Gastrocnemius medialis (tissue), 4 donors: Measurements from ENCODE around the gene FREM2.

ENCODE experiments used
- CTCF ChIP-seq, 5 experiments: fragments of 450-650 bp in 3 of 5; fragments of 200-600 bp in 2 of 5; sonication (generic) in 2 of 5; IDR thresholded peaks in 4 of 5; conservative IDR thresholded peaks in 1 of 5; 1 replicate in 4 of 5; 2 replicates in 1 of 5; pipeline ENCODE4 v1.5.1; 2016 to 2019; ENCODE audit warnings: antibody characterized with exemption in 5 of 5, mild to moderate bottlenecking in 3 of 5, moderate library complexity in 3 of 5
- POLR2A ChIP-seq, 2 donors: fragments of 450-650 bp; IDR thresholded peaks; one replicate each; pipeline ENCODE4 v1.6.1; 2017; ENCODE audit warnings: antibody characterized with exemption in 2 of 2, mild to moderate bottlenecking in 2 of 2, moderate library complexity in 2 of 2

GRCh38 chr13:38718374-38718773 is 31.5 kb downstream of the FREM2 start:
- no peak for TF ChIP-seq CTCF (IDR thresholded peaks at IDR 0.05 in 4 of 5, conservative IDR thresholded peaks at IDR 0.05 in 1 of 5)
- TF ChIP-seq POLR2A (IDR thresholded peaks at IDR 0.05) = no peak
